ENCODE results near the gene IMMP2L.

IMMP2L gene

GRCh38 chr7:111388016-111388415 is 174.3 kb downstream of the IMMP2L start:
- DNase-seq = no peak

- peak; percentile 3 for DNase-seq
Observed at GRCh38 chr7:111384065-111384891, 178.0 kb downstream of the IMMP2L start.

GRCh38 chr7:111383133-111383532 is 179.2 kb downstream of the IMMP2L start:
- DNase-seq = no peak

GRCh38 chr7:111381590-111381989 is 180.7 kb downstream of the IMMP2L start:
- no peak for DNase-seq

- no peak for DNase-seq
Observed at GRCh38 chr7:111380945-111381344, 181.3 kb downstream of the IMMP2L start.

- DNase-seq = no peak
Observed at GRCh38 chr7:111374027-111374426, 188.3 kb downstream of the IMMP2L start.

DNA sequence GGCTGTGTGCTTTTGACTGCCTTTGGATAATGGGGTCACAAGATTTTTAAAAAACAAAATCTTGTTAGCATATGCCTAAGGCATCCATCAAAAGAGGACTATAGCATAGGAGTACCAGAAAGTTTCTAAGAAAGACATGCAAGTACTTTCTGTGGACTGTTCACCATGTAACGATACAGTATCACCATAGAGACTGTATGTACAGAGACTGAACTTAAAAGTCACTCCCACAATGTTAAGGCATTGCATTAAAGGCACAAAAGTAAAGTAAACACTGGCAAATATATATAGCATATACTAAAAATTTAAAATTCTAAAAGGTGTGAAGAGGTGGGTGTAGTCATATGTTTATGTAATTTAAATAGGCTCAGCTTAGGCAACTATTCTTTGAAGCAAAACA is 190.9 kb downstream of the IMMP2L start:
- no peak for DNase-seq

DNA sequence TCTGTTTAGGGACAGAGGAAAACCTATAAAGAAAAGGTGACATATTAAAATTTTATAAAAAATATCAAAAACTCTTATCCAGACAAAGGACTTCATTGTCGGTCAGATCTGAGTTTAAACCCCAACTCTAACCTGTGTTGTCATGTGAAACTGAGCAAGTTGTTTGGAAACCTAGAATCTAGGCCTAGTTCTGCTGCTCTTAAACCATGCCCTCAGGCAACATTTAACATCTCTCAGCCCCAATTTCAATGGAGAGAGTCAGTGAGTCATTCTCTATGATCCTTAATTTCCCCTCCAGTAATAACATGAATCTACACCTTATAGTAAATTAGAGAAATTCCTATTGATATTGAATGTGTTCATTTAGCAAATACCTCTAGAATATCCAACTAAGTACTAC is 192.3 kb downstream of the IMMP2L start:
- DNase-seq = no peak

DNA sequence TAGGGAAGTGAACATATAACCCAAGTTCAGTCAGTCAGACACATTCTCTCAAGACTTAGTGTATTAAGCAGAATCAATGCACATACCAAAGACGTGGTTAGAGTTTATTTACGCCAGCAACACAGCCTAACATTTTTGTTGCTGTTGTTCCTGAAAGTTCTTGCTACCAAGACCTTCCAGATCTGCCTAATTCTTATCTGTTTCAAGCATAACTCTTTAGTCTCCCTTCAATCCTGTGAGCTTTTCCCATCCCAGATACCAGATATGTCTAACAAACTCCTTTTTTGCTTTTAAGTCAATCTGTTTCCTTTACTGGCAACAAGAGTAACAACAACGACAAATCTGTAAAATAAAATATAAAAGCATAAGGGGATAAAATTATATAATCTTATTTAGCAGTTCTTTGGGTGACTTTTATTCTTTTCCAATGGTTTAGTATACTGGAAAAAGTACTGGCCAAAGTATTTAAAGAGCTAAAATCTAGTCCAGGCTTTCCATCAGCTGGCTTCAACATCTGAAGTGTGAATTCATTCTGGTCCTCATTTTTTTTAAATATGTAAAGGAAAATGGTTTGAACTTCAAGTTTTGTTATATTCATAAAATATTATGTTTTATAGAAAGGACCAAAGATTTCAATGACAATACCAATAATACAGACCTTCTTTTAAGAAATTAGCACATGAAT is 193.8 kb downstream of the IMMP2L start:
- DNase-seq = no peak

- DNase-seq = no peak
Observed at GRCh38 chr7:111364413-111364812, 197.9 kb downstream of the IMMP2L start.

DNA sequence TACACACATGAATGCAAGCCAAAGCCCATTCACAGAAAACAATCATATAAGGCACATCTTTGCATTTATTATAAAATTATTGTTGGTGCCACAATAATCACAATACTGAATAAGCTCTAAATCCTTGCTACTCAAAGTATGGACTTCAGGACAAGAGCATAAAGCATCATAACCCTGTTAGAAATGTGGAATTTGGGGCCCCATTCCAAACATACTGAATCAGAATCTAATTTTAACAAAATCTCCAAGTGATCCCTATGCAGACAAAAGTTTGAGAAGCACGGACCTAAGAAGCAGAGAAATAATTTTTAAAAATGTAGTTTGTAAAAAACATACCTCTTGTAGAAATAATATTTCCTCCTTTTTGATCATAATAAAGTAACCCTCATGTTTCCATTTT is 199.2 kb downstream of the IMMP2L start:
- DNase-seq = no peak

- DNase-seq = no peak
Observed at GRCh38 chr7:111362506-111363054, 199.7 kb downstream of the IMMP2L start.

- DNase-seq = no peak
Observed at GRCh38 chr7:111358915-111359314, 203.4 kb downstream of the IMMP2L start.

- DNase-seq = no peak
Observed at GRCh38 chr7:111357691-111358090, 204.6 kb downstream of the IMMP2L start.

- no peak for DNase-seq
Observed at GRCh38 chr7:111356941-111357340, 205.4 kb downstream of the IMMP2L start.

DNA sequence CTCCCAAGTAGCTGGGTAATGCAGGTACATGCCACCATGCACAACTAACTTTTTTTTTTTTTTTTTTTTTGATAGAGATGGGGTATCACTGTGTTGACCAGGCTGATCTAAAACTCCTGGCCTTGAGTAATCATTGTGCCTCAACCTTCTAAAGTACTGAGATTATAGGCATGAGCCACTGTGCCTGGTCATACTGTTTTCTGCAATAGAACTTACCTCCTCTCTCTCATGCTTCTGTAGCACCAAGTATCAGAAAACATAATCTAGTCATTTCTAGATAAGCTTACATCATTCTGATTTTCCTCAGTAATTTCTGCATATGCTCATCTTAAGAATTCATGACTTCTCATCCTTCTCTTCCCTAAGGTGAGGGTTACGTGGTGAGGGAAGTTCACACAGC is 210.0 kb downstream of the IMMP2L start:
- DNase-seq = peak; percentile 16

DNA sequence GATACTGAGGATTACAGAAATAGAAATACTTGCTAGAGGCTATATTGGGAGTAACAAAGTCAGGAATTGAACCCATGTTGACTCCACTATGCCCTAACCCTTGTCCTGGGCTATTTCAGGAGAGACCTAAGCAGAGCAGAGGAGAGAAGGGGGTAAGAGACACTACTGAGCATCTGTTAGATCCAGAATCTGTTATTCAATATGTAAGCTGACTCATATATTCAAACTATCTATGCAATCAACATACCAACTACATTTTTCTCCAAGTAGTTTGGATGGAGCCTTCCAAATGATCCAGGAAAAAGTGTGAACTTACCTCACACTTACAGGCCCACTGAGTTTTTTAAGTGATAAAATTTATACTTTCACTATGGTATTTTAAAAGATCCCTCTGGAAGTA is 216.1 kb downstream of the IMMP2L start:
- DNase-seq = no peak

GRCh38 chr7:111343017-111343416 is 219.3 kb downstream of the IMMP2L start:
- DNase-seq = no peak

DNA sequence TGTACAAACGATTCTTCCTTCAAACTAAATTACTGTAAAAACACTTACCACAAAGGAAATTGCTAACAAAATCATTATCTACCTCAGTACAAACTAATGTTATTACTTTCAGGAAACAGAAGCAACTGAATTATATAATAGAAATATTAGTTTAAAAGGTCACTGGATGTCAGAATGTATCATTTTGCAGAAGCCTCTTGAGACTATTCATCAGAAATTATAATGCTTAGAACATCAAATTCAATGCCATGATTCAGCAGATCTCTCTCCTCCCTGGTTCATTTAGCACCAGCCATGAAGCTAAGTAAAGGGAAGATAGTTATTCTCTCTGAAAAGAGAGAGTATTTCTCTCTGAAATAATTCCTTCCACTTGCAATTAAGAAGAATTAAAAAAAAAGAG is 223.3 kb downstream of the IMMP2L start:
- DNase-seq = no peak

GRCh38 chr7:111333010-111333409 is 229.3 kb downstream of the IMMP2L start:
- no peak for DNase-seq

- DNase-seq = no peak
Observed at GRCh38 chr7:111330235-111330523, 232.1 kb downstream of the IMMP2L start.

DNA sequence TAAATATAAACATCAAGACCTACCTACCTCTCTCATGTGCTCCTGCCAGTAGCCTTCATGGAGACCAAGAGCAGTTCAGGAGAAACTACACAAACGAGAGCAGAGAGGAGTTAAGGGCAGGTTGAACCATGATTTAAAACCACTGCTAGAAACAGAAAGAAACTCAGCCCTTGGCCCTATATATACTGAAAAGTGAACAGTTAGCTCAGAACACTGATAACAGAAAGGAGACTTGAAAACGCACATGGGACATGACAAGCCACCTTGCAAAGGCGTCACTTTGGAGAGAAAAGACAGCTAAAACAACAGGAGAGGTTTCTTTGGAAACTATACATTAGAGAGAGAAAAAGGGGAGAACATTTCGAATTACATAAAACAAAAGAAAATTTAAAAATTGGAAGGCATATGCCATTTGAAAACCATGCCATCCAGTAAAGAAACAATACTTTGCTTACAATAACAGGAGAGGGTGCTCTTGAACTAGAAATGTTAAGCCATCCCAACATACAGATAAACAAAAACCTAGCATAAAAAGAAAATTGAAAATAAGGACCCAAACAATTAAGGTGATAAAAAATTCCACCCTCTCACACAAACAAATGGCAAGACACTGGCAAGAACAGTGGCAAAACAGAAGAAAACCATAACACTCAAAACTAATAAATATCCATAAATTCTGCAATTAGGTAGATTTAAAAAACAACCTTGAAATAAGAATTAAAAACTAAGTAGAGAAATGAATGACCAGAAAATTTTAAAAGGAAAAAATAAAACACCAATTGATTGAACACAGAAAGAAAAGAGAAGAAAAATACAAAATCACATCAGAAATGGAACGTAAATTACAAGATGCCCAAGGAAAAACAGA is 232.7 kb downstream of the IMMP2L start:
- no peak for DNase-seq

DNA sequence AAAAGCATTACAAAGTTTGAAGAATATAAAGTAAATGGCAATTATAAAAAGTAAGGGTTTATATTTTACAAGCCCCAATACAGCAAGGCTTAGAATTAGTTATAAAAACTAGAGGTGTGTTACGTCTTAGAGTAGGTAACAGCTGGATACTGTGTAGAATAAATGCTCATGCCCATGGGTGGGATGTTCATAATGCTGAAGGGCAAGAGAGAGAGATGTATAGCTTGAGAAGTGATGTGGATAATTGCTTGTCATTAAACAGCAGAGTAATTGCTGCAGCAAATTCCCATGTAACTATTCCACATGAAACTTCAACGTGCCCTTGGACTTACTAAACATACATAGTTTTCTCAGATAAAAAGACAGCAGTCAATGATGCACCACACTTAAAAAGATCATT is 233.8 kb downstream of the IMMP2L start:
- DNase-seq = no peak

All from activated CD4-positive, alpha-beta T cell treated with anti-CD3 and anti-CD28 coated beads, Interleukin-2, Interleukin-6, amounts not matched to agents 100 ng/mL and 50 ng/mL, durations not matched to agents 16 hours and 8 hours (primary cell).